Testis (tissue), 3 donors: ENCODE measurements around the gene PGLYRP4. TPM values are rescaled to one million over a fixed set of nuclear protein-coding genes. Genes with fewer than 3 reads are reported as not detected.

Source experiments
- DNase-seq: peaks from one replicate; pipeline ENCODE4 v3.0.0-alpha.2; 2019
- H3K27ac ChIP-seq, 2 donors: fragments of 200-600 bp; sonication (generic); one replicate each; pipeline ENCODE4 v1.5.1; 2019
- H3K27me3 ChIP-seq: fragments of 200-600 bp; sonication (generic); one replicate; pipeline ENCODE4 v1.5.1; 2019
- H3K36me3 ChIP-seq: fragments of 200-600 bp; sonication (generic); one replicate; pipeline ENCODE4 v1.5.1; 2017; ENCODE audit warnings: low read depth; ENCODE audit errors: missing control alignments
- H3K4me1 ChIP-seq: fragments of 200-600 bp; sonication (generic); one replicate; pipeline ENCODE4 v1.5.1; 2019
- H3K4me3 ChIP-seq, 2 donors: fragments of 200-600 bp; sonication (generic); one replicate each; pipeline ENCODE4 v1.5.1; 2017 to 2019
- H3K9me3 ChIP-seq: fragments of 200-600 bp; sonication (generic); one replicate; pipeline ENCODE4 v1.5.1; 2017
- CTCF ChIP-seq, 3 experiments: fragments of 450-650 bp in 2 of 3; fragments of 200-600 bp in 1 of 3; sonication (generic) in 1 of 3; IDR thresholded peaks; one replicate each; pipeline ENCODE4 v1.5.1; 2016 to 2019; ENCODE audit warnings: antibody characterized with exemption in 3 of 3, mild to moderate bottlenecking in 2 of 3, moderate library complexity in 1 of 3
- POLR2A ChIP-seq: fragments of 450-650 bp; IDR thresholded peaks from one replicate; pipeline ENCODE4 v1.6.1; 2017; ENCODE audit warnings: antibody characterized with exemption, mild to moderate bottlenecking, moderate library complexity
- WGBS, 2 donors: methylation state at CpG; one replicate each; pipeline ENCODE4 v1.1.5; 2018; 5-methylcytosine and 5-hydroxymethylcytosine counted together
- intact Hi-C: fragments of 100-400 bp; cut with DNase I; formaldehyde crosslinking; loops from one replicate; pipeline ENCODE4 v1.15.1; 2023; ENCODE audit warnings: low total_unique reads
- polyA plus RNA-seq: library from polyadenylated mRNA; stranded (reverse); fragments of 350-450 nt; fragmentation: Illumina TruSeq; extraction: RNeasy Lipid Tissue Mini Kit (QIAGEN cat#74804); gene quantifications from one replicate; pipeline ENCODE4 v1.2.3, GENCODE V29; 2014; ENCODE audit warnings: low read depth, low replicate concordance; ENCODE audit not compliant: insufficient read depth
- total RNA-seq, 2 donors: library from RNA; depleted of rRNA; stranded (reverse); fragments of >200 nt; gene quantifications; one replicate each; pipeline ENCODE4 v1.2.3, GENCODE V29; 2016

PGLYRP4 gene
- total and polyA plus RNA-seq, 3 donors from 2014 or later: 0.12 to 0.17 TPM; not detected in 1

DNA sequence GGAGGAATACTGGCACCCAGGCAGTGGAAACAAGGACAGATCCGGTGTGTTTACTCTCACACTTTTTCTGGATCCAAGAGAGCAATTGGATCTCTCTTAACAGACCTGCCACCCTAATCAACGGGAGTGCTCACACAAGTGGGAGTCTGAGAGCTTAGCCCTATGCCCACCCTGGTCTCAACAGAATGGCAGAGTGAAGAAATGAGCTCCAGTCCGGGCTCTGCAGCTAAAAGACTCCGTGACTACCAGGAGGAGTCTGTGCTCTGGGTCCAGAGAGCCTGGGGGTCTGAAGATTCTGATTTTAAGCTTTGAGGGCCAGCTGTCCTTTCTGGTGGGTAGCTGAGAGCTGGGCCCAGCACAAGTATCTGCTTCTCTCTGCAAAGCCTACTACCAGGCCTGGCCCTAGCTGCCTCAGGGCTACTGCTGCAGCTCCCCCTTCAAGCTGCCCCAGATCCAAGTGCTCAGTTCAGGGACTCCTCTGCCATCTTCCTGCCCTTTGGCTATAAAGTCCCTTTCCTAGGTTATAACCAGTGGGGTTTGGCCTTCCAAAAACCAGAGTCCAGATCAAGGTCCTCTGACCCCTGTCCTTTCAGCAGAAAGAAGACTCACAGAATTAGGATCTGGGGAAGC is 13.0 kb upstream of the PGLYRP4 start:
- intact Hi-C loops: no loop called here
- no peak for TF ChIP-seq POLR2A
- no peak for TF ChIP-seq CTCF (IDR thresholded peaks at IDR 0.05)
- DNase-seq: no peak

DNA sequence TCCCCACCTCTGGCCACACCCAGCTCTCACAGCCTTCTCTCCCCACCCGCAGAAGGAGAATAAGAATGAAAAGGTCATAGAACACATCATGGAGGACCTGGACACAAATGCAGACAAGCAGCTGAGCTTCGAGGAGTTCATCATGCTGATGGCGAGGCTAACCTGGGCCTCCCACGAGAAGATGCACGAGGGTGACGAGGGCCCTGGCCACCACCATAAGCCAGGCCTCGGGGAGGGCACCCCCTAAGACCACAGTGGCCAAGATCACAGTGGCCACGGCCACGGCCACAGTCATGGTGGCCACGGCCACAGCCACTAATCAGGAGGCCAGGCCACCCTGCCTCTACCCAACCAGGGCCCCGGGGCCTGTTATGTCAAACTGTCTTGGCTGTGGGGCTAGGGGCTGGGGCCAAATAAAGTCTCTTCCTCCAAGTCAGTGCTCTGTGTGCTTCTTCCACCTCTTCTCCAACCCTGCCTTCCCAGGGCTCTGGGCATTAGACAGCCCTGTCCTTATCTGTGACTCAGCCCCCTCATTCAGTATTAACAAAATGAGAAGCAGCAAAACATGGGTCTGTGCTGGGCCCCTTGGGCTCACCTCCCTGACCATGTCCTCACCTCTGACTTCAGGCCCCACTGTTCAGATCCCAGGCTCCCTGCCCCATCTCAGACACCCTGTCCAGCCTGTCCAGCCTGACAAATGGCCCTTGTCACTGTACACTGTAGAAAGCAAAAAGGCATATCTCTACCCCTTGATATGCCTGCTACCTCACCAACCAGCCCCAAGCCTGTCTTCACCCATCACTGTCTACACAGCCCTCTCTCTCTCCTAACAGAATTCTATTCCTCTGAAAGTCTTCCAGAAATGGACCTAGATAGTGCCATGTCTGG is 12.2 kb upstream of the PGLYRP4 start:
- 92 to 93% methylated on average over 7 to 11 of the region's 11 CpGs for WGBS, 2 donors
- no peak for DNase-seq
- no peak for TF ChIP-seq POLR2A
- TF ChIP-seq CTCF (IDR thresholded peaks at IDR 0.05): no peak
- Histone ChIP-seq H3K36me3 (no peaks in the 10 kb centered on the region), H3K4me3 (no peak overlapping the region), H3K27me3 (no peaks in the 10 kb centered on the region), H3K27ac (no peak overlapping the region), H3K9me3 (no peaks in the 10 kb centered on the region), H3K4me1 (no peaks in the 10 kb centered on the region)
- intact Hi-C loops: no loop called here

More for the DNA sequence above, 13.0 kb upstream of the PGLYRP4 start:
- Histone ChIP-seq H3K4me3 (no peak overlapping the region), H3K27me3 (no peaks in the 10 kb centered on the region), H3K36me3 (no peaks in the 10 kb centered on the region), H3K4me1 (no peaks in the 10 kb centered on the region), H3K9me3 (no peaks in the 10 kb centered on the region), H3K27ac (no peak overlapping the region)
- WGBS, 2 donors: 86 to 88% methylated on average over 3 to 4 of the region's 4 CpGs

- intact Hi-C loops: no loop called here
- DNase-seq: no peak
Observed at GRCh38 chr1:153360190-153360589, 11.5 kb upstream of the PGLYRP4 start.

DNA sequence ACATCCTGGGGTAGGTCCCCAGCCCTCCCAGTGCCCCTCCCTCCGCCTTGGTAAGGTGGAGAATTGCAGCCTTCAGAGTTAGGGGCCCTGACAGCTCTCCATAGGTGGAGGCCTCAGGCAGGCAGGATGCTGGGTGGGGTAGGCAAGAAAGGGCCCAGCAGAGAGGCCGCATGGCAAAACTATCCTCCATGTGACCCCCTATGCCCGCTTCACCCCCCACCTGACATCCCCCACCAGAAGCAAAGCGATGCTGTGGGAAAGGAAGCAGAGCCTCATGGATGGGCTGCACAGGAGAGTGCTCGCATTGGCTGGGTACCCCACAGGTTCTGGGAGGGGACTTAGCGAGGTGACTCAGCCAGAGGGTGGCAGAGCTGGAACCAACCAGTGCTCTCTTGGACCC is 10.6 kb upstream of the PGLYRP4 start:
- no peaks in the 10 kb centered on the region for H3K4me1 ChIP-seq
- no peak overlapping the region for H3K4me3 ChIP-seq
- H3K27me3 ChIP-seq: no peaks in the 10 kb centered on the region
- 90 to 96% methylated on average over 5 to 6 of the region's 6 CpGs for WGBS, 2 donors
- no peak for TF ChIP-seq POLR2A
- TF ChIP-seq CTCF (IDR thresholded peaks at IDR 0.05): no peak
- H3K27ac ChIP-seq: no peak overlapping the region
- no peaks in the 10 kb centered on the region for H3K36me3 ChIP-seq
- intact Hi-C loops: loop anchor here (10.0 kb wide), 1 partner anchor 136 kb away; no protein-coding TSS in a partner anchor
- DNase-seq: no peak
- H3K9me3 ChIP-seq: no peaks in the 10 kb centered on the region

More at GRCh38 chr1:153360190-153360589, 11.5 kb upstream of the PGLYRP4 start:
- no peaks in the 10 kb centered on the region for H3K27me3 ChIP-seq
- H3K4me3 ChIP-seq: no peak overlapping the region
- H3K9me3 ChIP-seq: no peaks in the 10 kb centered on the region
- 88 to 98% methylated on average over 2 of the region's 2 CpGs for WGBS, 2 donors
- no peaks in the 10 kb centered on the region for H3K4me1 ChIP-seq
- no peak for TF ChIP-seq POLR2A
- TF ChIP-seq CTCF (IDR thresholded peaks at IDR 0.05): no peak
- H3K27ac ChIP-seq: no peak overlapping the region
- H3K36me3 ChIP-seq: no peaks in the 10 kb centered on the region
